Dermis microvascular lymphatic vessel endothelial cell (primary cell): Measurements from ENCODE around the gene GPC2. TPM values are rescaled to one million over a fixed set of nuclear protein-coding genes. Genes with fewer than 3 reads are reported as not detected.
"Not testable (repeated sequence)": the region's sequence is repeated elsewhere in the genome, so short reads cannot be mapped to it uniquely, and the experiment has no call there.

ENCODE experiments used
- DNase-seq, 2 donors: peaks; one replicate each; pipeline versions ENCODE4 v3.0.0 to v3.0.0-alpha.2; 2010; ENCODE audit warnings: low read depth in 2 of 2
- total RNA-seq: library from RNA; depleted of rRNA; stranded (reverse); fragments of >200 nt; gene quantifications from 2 replicates; pipeline ENCODE4 v1.2.1, GENCODE V29; 2014

GPC2 gene
- total RNA-seq, 1 donor from 2014 or later = 1.9 TPM

GRCh38 chr7:100204454-100204853, 27.3 kb upstream of the GPC2 start:
- DNase-seq = no peak

GRCh38 chr7:100200693-100201092, 23.5 kb upstream of the GPC2 start:
- DNase-seq = no peak

- no peak for DNase-seq
Measured at GRCh38 chr7:100198266-100198665, 21.1 kb upstream of the GPC2 start.

- DNase-seq = not testable (repeated sequence)
Measured at GRCh38 chr7:100195901-100196322, 18.7 kb upstream of the GPC2 start.

GRCh38 chr7:100195222-100195621, 18.0 kb upstream of the GPC2 start:
- DNase-seq = no peak

GRCh38 chr7:100192969-100193368, 15.8 kb upstream of the GPC2 start:
- DNase-seq = no peak

GRCh38 chr7:100192281-100192862, 15.2 kb upstream of the GPC2 start:
- DNase-seq = not testable (repeated sequence)

- DNase-seq = no peak
Measured at GRCh38 chr7:100191775-100192174, 14.6 kb upstream of the GPC2 start.

- DNase-seq = peak; percentile 30 to 63
Measured at GRCh38 chr7:100190048-100190711, 13.0 kb upstream of the GPC2 start.

GRCh38 chr7:100189061-100189460, 11.9 kb upstream of the GPC2 start:
- DNase-seq = no peak

- no peak for DNase-seq
Measured at GRCh38 chr7:100185726-100186125, 8.5 kb upstream of the GPC2 start.

- DNase-seq = not testable (repeated sequence)
Measured at GRCh38 chr7:100183090-100183489, 5.9 kb upstream of the GPC2 start.

- DNase-seq = not testable (repeated sequence)
Measured at GRCh38 chr7:100182616-100183015, 5.4 kb upstream of the GPC2 start.

- not testable (repeated sequence) for DNase-seq
Measured at GRCh38 chr7:100180084-100180483, 2.9 kb upstream of the GPC2 start.

GRCh38 chr7:100176096-100177044, 811 bp downstream of the GPC2 start:
- DNase-seq = no peak

- DNase-seq = no peak
Measured at GRCh38 chr7:100175296-100175935, 1.8 kb downstream of the GPC2 start.

- DNase-seq = no peak
Measured at GRCh38 chr7:100174582-100174981, 2.6 kb downstream of the GPC2 start.

- DNase-seq = no peak
Measured at GRCh38 chr7:100173806-100174495, 3.2 kb downstream of the GPC2 start.

- DNase-seq = no peak
Measured at GRCh38 chr7:100171840-100172239, 5.3 kb downstream of the GPC2 start.

GRCh38 chr7:100171087-100171681, 6.0 kb downstream of the GPC2 start:
- no peak for DNase-seq
